SK-N-SH (cell line): Measurements from ENCODE around the gene GPRIN3. TPM values are rescaled to one million over a fixed set of nuclear protein-coding genes. Genes with fewer than 3 reads are reported as not detected.

Experiments used
- CTCF ChIA-PET: fragments of 300-600, 350-600 bp; formaldehyde crosslinking; extraction: SDS; loops from one replicate; lab custom pipeline; 2021; lab: Yijun Ruan, JAX
- POLR2A ChIA-PET: fragments of 350-600 bp; sonication (Branson Sonifier 250); formaldehyde crosslinking; extraction: SDS; loops from one replicate; lab custom pipeline; 2020; ENCODE audit warnings: antibody characterized with exemption, inconsistent platforms; lab: Yijun Ruan, JAX
- DNase-seq: peaks from one replicate; pipeline ENCODE4 v3.0.0; 2012
- H2AFZ ChIP-seq: fragments of 200-600 bp; sonication (generic); 2 replicates; pipeline ENCODE4 v1.8.1; 2016; ENCODE audit warnings: antibody characterized with exemption, mild to moderate bottlenecking, low read depth
- H3F3A ChIP-seq: fragments of 200-600 bp; sonication (generic); replicated peaks from 2 replicates; pipeline ENCODE3; 2016; ENCODE audit warnings: antibody characterized with exemption, mild to moderate bottlenecking; ENCODE audit not compliant: insufficient read depth
- H3K27ac ChIP-seq, 2 experiments: fragments of 200-500 bp in 1 of 2; fragments of 200-600 bp in 1 of 2; sonication (Bioruptor generic) in 1 of 2; sonication (generic), shearing (Covaris generic) in 1 of 2; 2 replicates each; pipeline versions ENCODE4 v1.5.1 to v1.6.1; 2014 to 2016; ENCODE audit warnings: low read depth in 2 of 2, inconsistent platforms in 1 of 2, low read length in 1 of 2, mild to moderate bottlenecking in 1 of 2, mixed read lengths in 1 of 2
- H3K27me3 ChIP-seq: fragments of 200-600 bp; sonication (generic), shearing (Covaris generic); 2 replicates; pipeline ENCODE4 v1.6.1; 2016; ENCODE audit warnings: mixed run types; ENCODE audit not compliant: insufficient read depth
- H3K36me3 ChIP-seq, 2 experiments: fragments of 200-500 bp in 1 of 2; fragments of 200-600 bp in 1 of 2; sonication (Bioruptor generic) in 1 of 2; sonication (generic) in 1 of 2; replicated peaks in 1 of 2; 2 replicates each; pipeline versions ENCODE3 to v1.5.1; 2014 to 2016; ENCODE audit warnings: low read length in 1 of 2, mild to moderate bottlenecking in 1 of 2; ENCODE audit not compliant: insufficient read depth in 2 of 2, control insufficient read depth in 1 of 2
- H3K4me1 ChIP-seq, 2 experiments: fragments of 200-500 bp in 1 of 2; fragments of 200-600 bp in 1 of 2; sonication (Bioruptor generic) in 1 of 2; sonication (generic), shearing (Covaris generic) in 1 of 2; 2 replicates each; pipeline versions ENCODE4 v1.5.1 to v1.6.1; 2014 to 2016; ENCODE audit warnings: low read depth in 1 of 2, low read length in 1 of 2, mixed run types in 1 of 2; ENCODE audit not compliant: insufficient read depth in 2 of 2, control insufficient read depth in 1 of 2
- H3K4me2 ChIP-seq: fragments of 200-600 bp; sonication (generic), shearing (Covaris generic); 2 replicates; pipeline ENCODE4 v1.6.1; 2017; ENCODE audit warnings: mixed run types
- H3K4me3 ChIP-seq, 2 experiments: fragments of 200-500 bp in 1 of 2; fragments of 200-600 bp in 1 of 2; sonication (Bioruptor generic) in 1 of 2; sonication (generic), shearing (Covaris generic) in 1 of 2; 2 replicates each; pipeline versions ENCODE4 v1.5.1 to v1.8.1; 2014 to 2016; ENCODE audit warnings: low read depth in 2 of 2, inconsistent platforms in 1 of 2, low read length in 1 of 2, mild to moderate bottlenecking in 1 of 2, mixed read lengths in 1 of 2, moderate library complexity in 1 of 2
- H3K79me2 ChIP-seq: fragments of 200-600 bp; sonication (generic); 2 replicates; pipeline ENCODE4 v1.8.1; 2017; ENCODE audit warnings: mild to moderate bottlenecking; ENCODE audit not compliant: insufficient read depth
- H3K9ac ChIP-seq: fragments of 200-600 bp; sonication (generic); 2 replicates; pipeline ENCODE4 v1.6.1; 2017; ENCODE audit warnings: mixed run types
- H3K9me2 ChIP-seq: fragments of 200-600 bp; sonication (generic); 2 replicates; pipeline ENCODE4 v1.6.1; 2017; ENCODE audit warnings: mixed run types
- H3K9me3 ChIP-seq: fragments of 200-600 bp; sonication (generic); 2 replicates; pipeline ENCODE4 v1.6.1; 2017; ENCODE audit warnings: mixed run types, mild to moderate bottlenecking, moderate library complexity
- H4K20me1 ChIP-seq: fragments of 200-600 bp; sonication (generic); 2 replicates; pipeline ENCODE4 v1.6.1; 2017; ENCODE audit warnings: mild to moderate bottlenecking, mixed run types; ENCODE audit not compliant: insufficient read depth
- CHD2 ChIP-seq: fragments of 150-350 bp; IDR thresholded peaks from 2 replicates; pipeline ENCODE4 v1.6.1; 2018; ENCODE audit warnings: low read length; ENCODE audit not compliant: partially characterized antibody
- JUND ChIP-seq: IDR thresholded peaks from 2 replicates; pipeline ENCODE4 v1.4.0; 2012
- MEF2A ChIP-seq: IDR thresholded peaks from 2 replicates; pipeline ENCODE4 v1.4.0; 2012; ENCODE audit warnings: low read depth, borderline replicate concordance
- POLR2AphosphoS5 ChIP-seq: IDR thresholded peaks from 2 replicates; pipeline ENCODE4 v1.6.1; 2012; ENCODE audit warnings: low read depth, low read length
- RFX5 ChIP-seq: IDR thresholded peaks from 2 replicates; pipeline ENCODE4 v1.6.1; 2012; ENCODE audit warnings: mild to moderate bottlenecking, improper control_type of control experiment, low read length
- SIN3A ChIP-seq: IDR thresholded peaks from 2 replicates; pipeline ENCODE4 v1.6.1; 2012; ENCODE audit warnings: low read depth, mild to moderate bottlenecking, low read length, moderate library complexity, borderline replicate concordance
- TAF1 ChIP-seq: IDR thresholded peaks from 2 replicates; pipeline ENCODE4 v1.6.1; 2012; ENCODE audit warnings: low read depth, mild to moderate bottlenecking, low read length, moderate library complexity, borderline replicate concordance
- TEAD4 ChIP-seq: IDR thresholded peaks from 2 replicates; pipeline ENCODE4 v1.4.0; 2012; ENCODE audit warnings: mild to moderate bottlenecking, borderline replicate concordance; ENCODE audit not compliant: insufficient read depth
- YY1 ChIP-seq: IDR thresholded peaks from 2 replicates; pipeline ENCODE4 v1.4.0; 2012; ENCODE audit warnings: low read depth, mild to moderate bottlenecking
- WGBS: methylation state at CpG from one replicate; pipeline ENCODE4 v1.1.6; 2017; ENCODE audit warnings: low lambda C conversion rate; 5-methylcytosine and 5-hydroxymethylcytosine counted together
- polyA plus RNA-seq, 3 experiments: library from polyadenylated mRNA; depleted of rRNA; stranded (reverse); fragments of >200 nt; gene quantifications; 2 replicates each; pipeline ENCODE4 v1.2.3, GENCODE V29; 2012
- TF ChIP-seq, protein P1 (sequence below): fragments of 200-600 bp; sonication (generic); IDR thresholded peaks from 2 replicates; pipeline ENCODE4 v1.6.1; 2017; ENCODE audit warnings: antibody characterized with exemption, mild to moderate bottlenecking, moderate library complexity
- TF ChIP-seq, protein P2 (sequence below): IDR thresholded peaks from 2 replicates; pipeline ENCODE4 v1.6.1; 2012; ENCODE audit warnings: mild to moderate bottlenecking, low read depth, low read length, moderate library complexity
- TF ChIP-seq, protein P3 (sequence below): IDR thresholded peaks from 2 replicates; pipeline ENCODE4; 2012
- TF ChIP-seq, protein P4 (sequence below): fragments of 150-350 bp; IDR thresholded peaks from 2 replicates; pipeline ENCODE4 v1.6.1; 2016; ENCODE audit warnings: mild to moderate bottlenecking, low read depth, low read length
- TF ChIP-seq, protein P5 (sequence below): fragments of 150-350 bp; IDR thresholded peaks from 2 replicates; pipeline ENCODE4 v1.6.1; 2017; ENCODE audit warnings: antibody characterized with exemption, low read length, low read depth, borderline replicate concordance

Gene GPRIN3
- polyA plus RNA-seq, 1 of the 3 experiments (the other 2 are of a cell fraction): not detected

DNA sequence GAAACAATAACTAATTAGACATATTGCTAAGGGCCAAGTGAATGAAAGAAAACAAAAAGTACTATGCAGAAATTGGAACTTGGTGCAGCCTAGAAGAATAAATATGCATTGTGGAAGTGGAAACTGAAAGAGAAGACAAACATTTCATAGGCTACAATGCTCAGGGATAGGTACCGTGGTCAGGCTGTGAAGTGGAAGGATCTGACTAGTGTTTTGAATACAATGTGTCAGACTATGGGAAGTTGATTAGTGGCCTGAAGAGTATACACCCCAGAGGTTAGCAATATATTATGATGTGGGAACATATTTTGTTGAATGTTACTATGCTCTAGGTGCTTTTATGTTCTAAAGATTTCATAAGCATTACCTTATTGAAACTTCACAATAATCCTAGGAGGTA lies 36.8 kb downstream of the GPRIN3 start:
- 42% methylated on average over 1 of the region's 1 CpG for WGBS
- Histone ChIP-seq H3K79me2 (no peaks in the 10 kb centered on the region), H3K36me3 (no peaks in the 10 kb centered on the region), H3K27me3 (no peaks in the 10 kb centered on the region), H2AFZ (no peak overlapping the region), H3F3A (no peaks in the 10 kb centered on the region), H3K27ac (no peak overlapping the region), H3K9me2 (no peaks in the 10 kb centered on the region), H4K20me1 (no peaks in the 10 kb centered on the region), H3K9ac (no peak overlapping the region), H3K4me3 (no peak overlapping the region), H3K4me1 (no peaks in the 10 kb centered on the region), H3K9me3 (no peaks in the 10 kb centered on the region), H3K4me2 (no peak overlapping the region)
- TF ChIP-seq SIN3A: no peak
- no peak for TF ChIP-seq CHD2
- TF ChIP-seq YY1: no peak
- no peak for TF ChIP-seq JUND
- TF ChIP-seq, protein P1, sequence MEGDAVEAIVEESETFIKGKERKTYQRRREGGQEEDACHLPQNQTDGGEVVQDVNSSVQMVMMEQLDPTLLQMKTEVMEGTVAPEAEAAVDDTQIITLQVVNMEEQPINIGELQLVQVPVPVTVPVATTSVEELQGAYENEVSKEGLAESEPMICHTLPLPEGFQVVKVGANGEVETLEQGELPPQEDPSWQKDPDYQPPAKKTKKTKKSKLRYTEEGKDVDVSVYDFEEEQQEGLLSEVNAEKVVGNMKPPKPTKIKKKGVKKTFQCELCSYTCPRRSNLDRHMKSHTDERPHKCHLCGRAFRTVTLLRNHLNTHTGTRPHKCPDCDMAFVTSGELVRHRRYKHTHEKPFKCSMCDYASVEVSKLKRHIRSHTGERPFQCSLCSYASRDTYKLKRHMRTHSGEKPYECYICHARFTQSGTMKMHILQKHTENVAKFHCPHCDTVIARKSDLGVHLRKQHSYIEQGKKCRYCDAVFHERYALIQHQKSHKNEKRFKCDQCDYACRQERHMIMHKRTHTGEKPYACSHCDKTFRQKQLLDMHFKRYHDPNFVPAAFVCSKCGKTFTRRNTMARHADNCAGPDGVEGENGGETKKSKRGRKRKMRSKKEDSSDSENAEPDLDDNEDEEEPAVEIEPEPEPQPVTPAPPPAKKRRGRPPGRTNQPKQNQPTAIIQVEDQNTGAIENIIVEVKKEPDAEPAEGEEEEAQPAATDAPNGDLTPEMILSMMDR: no peak
- TF ChIP-seq, protein P2, sequence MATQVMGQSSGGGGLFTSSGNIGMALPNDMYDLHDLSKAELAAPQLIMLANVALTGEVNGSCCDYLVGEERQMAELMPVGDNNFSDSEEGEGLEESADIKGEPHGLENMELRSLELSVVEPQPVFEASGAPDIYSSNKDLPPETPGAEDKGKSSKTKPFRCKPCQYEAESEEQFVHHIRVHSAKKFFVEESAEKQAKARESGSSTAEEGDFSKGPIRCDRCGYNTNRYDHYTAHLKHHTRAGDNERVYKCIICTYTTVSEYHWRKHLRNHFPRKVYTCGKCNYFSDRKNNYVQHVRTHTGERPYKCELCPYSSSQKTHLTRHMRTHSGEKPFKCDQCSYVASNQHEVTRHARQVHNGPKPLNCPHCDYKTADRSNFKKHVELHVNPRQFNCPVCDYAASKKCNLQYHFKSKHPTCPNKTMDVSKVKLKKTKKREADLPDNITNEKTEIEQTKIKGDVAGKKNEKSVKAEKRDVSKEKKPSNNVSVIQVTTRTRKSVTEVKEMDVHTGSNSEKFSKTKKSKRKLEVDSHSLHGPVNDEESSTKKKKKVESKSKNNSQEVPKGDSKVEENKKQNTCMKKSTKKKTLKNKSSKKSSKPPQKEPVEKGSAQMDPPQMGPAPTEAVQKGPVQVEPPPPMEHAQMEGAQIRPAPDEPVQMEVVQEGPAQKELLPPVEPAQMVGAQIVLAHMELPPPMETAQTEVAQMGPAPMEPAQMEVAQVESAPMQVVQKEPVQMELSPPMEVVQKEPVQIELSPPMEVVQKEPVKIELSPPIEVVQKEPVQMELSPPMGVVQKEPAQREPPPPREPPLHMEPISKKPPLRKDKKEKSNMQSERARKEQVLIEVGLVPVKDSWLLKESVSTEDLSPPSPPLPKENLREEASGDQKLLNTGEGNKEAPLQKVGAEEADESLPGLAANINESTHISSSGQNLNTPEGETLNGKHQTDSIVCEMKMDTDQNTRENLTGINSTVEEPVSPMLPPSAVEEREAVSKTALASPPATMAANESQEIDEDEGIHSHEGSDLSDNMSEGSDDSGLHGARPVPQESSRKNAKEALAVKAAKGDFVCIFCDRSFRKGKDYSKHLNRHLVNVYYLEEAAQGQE: no peak
- TF ChIP-seq, protein P3, sequence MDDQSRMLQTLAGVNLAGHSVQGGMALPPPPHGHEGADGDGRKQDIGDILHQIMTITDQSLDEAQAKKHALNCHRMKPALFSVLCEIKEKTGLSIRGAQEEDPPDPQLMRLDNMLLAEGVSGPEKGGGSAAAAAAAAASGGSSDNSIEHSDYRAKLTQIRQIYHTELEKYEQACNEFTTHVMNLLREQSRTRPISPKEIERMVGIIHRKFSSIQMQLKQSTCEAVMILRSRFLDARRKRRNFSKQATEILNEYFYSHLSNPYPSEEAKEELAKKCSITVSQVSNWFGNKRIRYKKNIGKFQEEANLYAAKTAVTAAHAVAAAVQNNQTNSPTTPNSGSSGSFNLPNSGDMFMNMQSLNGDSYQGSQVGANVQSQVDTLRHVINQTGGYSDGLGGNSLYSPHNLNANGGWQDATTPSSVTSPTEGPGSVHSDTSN: no peak
- TF ChIP-seq, protein P4, sequence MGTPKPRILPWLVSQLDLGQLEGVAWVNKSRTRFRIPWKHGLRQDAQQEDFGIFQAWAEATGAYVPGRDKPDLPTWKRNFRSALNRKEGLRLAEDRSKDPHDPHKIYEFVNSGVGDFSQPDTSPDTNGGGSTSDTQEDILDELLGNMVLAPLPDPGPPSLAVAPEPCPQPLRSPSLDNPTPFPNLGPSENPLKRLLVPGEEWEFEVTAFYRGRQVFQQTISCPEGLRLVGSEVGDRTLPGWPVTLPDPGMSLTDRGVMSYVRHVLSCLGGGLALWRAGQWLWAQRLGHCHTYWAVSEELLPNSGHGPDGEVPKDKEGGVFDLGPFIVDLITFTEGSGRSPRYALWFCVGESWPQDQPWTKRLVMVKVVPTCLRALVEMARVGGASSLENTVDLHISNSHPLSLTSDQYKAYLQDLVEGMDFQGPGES: no peak
- TF ChIP-seq, protein P5, sequence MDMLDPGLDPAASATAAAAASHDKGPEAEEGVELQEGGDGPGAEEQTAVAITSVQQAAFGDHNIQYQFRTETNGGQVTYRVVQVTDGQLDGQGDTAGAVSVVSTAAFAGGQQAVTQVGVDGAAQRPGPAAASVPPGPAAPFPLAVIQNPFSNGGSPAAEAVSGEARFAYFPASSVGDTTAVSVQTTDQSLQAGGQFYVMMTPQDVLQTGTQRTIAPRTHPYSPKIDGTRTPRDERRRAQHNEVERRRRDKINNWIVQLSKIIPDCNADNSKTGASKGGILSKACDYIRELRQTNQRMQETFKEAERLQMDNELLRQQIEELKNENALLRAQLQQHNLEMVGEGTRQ: no peak
- no peak for TF ChIP-seq MEF2A
- no peak for TF ChIP-seq TEAD4
- TF ChIP-seq RFX5: no peak
- TF ChIP-seq POLR2AphosphoS5: no peak
- TF ChIP-seq TAF1: no peak
- CTCF ChIA-PET: no interaction called here
- POLR2A ChIA-PET: no interaction called here
- DNase-seq: no peak
